Uterus (tissue), 4 donors: ENCODE measurements around the gene RBM38. TPM values are rescaled to one million over a fixed set of nuclear protein-coding genes. Genes with fewer than 3 reads are reported as not detected.

Experiments used
- DNase-seq, 2 donors: peaks; one replicate each; pipeline ENCODE4 v3.0.0-alpha.2; 2019 to 2020
- H3K27ac ChIP-seq, 2 donors: fragments of 200-600 bp; sonication (generic); 1 replicate in 1 of 2; 2 replicates in 1 of 2; pipeline ENCODE4 v1.5.1; 2016 to 2018
- H3K27me3 ChIP-seq, 2 donors: fragments of 200-600 bp; sonication (generic); one replicate each; pipeline ENCODE4 v1.5.1; 2018 to 2019; ENCODE audit warnings: control low read depth in 1 of 2
- H3K36me3 ChIP-seq, 2 donors: fragments of 200-600 bp; sonication (generic); one replicate each; pipeline ENCODE4 v1.5.1; 2019; ENCODE audit warnings: control low read depth in 1 of 2
- H3K4me1 ChIP-seq, 2 donors: fragments of 200-600 bp; sonication (generic); one replicate each; pipeline ENCODE4 v1.5.1; 2018 to 2019; ENCODE audit warnings: control low read depth in 1 of 2
- H3K4me3 ChIP-seq, 2 donors: fragments of 200-600 bp; sonication (generic); 1 replicate in 1 of 2; 2 replicates in 1 of 2; pipeline ENCODE4 v1.5.1; 2018 to 2019; ENCODE audit warnings: mild to moderate bottlenecking in 1 of 2
- H3K9me3 ChIP-seq, 2 donors: fragments of 200-600 bp; sonication (generic); one replicate each; pipeline ENCODE4 v1.5.1; 2019; ENCODE audit warnings: control low read depth in 1 of 2
- POLR2A ChIP-seq, 2 donors: fragments of 450-650 bp; IDR thresholded peaks; one replicate each; pipeline ENCODE4 v1.6.1; 2016; ENCODE audit warnings: antibody characterized with exemption in 2 of 2, mild to moderate bottlenecking in 1 of 2, moderate library complexity in 1 of 2
- intact Hi-C: fragments of 100-400 bp; cut with DNase I; formaldehyde crosslinking; loops from one replicate; pipeline ENCODE4 v1.15.1; 2023; ENCODE audit warnings: low total_unique reads
- total RNA-seq, 4 donors: library from RNA; depleted of rRNA in 3 of 4; stranded (reverse); fragments of >200 nt in 3 of 4; gene quantifications; one replicate each; pipeline versions ENCODE4 v1.1.0 to v1.2.4, GENCODE V29; 2014 to 2023
- TF ChIP-seq, protein P1 (sequence below), 4 experiments: fragments of 200-600 bp in 2 of 4; fragments of 450-650 bp in 2 of 4; sonication (generic) in 2 of 4; IDR thresholded peaks; one replicate each; pipeline ENCODE4 v1.5.1; 2016 to 2019; ENCODE audit warnings: antibody characterized with exemption in 4 of 4, mild to moderate bottlenecking in 2 of 4, moderate library complexity in 1 of 4
- donor health status: DM: yes; HTN: yes; CAD: no.

RBM38 gene
- total RNA-seq, 4 donors from 2014 or later = 1.2 to 48.6 (median 8.8) TPM

DNA sequence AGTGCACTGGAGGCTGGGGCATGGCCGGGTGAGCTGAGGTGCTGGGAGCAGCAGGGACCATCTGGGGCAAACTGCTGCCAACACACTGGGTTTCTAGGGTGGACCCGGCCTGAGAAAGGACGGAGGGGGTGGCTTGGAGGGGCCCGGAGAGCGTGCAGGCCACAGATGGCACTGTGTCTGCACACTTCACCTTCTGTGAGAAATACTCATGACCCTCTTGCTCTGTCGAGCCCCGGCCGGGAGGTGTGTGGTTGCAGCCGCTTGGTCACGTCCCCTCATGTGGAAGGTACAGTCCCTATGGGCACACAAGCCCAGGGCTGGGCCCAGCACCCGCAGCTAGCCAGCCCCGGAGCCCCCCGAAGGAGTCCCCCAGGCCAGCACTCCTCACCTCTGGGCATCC, 59.7 kb downstream of the RBM38 start:
- no peak overlapping the region for H3K4me3 ChIP-seq
- no peaks in the 10 kb centered on the region for H3K9me3 ChIP-seq
- no peaks in the 10 kb centered on the region for H3K4me1 ChIP-seq
- intact Hi-C loops = no loop called here
- DNase-seq = no peak
- H3K36me3 ChIP-seq = no peaks in the 10 kb centered on the region
- no peaks in the 10 kb centered on the region for H3K27me3 ChIP-seq
- no peak overlapping the region for H3K27ac ChIP-seq
- TF ChIP-seq POLR2A (IDR thresholded peaks at IDR 0.05) = no peak
- TF ChIP-seq, protein P1, sequence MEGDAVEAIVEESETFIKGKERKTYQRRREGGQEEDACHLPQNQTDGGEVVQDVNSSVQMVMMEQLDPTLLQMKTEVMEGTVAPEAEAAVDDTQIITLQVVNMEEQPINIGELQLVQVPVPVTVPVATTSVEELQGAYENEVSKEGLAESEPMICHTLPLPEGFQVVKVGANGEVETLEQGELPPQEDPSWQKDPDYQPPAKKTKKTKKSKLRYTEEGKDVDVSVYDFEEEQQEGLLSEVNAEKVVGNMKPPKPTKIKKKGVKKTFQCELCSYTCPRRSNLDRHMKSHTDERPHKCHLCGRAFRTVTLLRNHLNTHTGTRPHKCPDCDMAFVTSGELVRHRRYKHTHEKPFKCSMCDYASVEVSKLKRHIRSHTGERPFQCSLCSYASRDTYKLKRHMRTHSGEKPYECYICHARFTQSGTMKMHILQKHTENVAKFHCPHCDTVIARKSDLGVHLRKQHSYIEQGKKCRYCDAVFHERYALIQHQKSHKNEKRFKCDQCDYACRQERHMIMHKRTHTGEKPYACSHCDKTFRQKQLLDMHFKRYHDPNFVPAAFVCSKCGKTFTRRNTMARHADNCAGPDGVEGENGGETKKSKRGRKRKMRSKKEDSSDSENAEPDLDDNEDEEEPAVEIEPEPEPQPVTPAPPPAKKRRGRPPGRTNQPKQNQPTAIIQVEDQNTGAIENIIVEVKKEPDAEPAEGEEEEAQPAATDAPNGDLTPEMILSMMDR (IDR thresholded peaks at IDR 0.05) = no peak

DNA sequence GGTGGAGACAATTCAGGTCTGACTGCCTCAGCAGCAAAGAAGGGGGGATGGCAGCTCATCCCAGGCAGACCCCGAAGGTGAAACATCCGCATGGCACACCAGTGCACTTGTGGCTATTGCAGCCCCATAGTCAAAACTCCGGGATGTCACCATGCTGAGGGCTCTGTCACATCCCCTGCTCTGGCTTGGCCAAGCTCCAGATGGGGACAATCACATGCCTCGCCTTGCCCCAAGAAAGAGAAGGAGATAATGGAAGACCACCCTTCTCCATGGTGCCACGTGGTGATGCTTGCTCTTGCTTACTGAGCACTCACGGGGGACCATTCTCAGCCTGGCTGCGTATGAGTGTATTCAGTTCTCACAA, 60.2 kb downstream of the RBM38 start:
- Histone ChIP-seq H3K27me3 (no peaks in the 10 kb centered on the region), H3K4me1 (no peaks in the 10 kb centered on the region), H3K4me3 (no peak overlapping the region), H3K9me3 (no peaks in the 10 kb centered on the region), H3K36me3 (no peaks in the 10 kb centered on the region), H3K27ac (no peak overlapping the region)
- TF ChIP-seq, protein P1 (IDR thresholded peaks at IDR 0.05) = no peak
- no peak for TF ChIP-seq POLR2A (IDR thresholded peaks at IDR 0.05)
- intact Hi-C loops = no loop called here
- DNase-seq = no peak

DNA sequence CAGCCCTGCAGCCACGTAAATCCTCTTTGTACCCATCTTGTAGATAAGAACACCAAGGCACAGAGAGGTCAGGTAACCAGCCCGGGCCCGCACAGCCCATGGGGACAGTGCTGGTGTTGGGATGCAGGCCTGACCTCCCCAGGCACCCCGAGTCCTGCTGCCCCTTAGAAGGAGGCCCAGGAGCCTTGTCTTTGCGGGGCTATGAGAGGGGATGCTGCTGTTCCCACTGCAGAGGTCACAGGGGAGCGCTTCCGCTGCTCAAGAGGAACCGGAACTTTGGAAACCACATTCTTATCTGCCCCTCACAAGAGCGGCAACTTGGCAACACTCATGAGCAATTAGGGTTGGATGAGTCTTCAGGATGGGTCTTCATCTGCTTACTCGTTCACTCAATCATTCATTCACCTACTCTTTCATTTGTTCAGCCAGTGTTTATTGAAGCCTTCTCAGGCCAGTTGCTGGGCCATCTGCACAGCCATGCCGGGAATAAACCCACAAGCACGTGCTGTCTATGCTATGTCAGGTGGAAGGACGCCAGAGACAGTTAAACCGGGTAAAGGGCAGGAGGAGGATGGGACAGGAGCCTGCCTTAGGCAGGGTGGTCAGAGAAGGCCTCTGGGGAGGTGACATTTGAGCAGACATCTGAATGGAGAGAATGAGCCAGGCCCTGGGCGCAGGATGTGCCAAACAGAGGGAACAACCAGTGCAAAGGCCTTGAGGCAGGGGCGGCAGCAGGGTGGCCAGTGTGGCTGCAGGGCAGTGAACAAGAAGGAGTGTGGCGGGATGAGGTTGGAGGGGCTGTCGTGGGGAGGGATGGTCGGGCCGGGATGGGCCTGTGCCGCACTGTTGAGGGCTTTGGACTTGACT, 60.8 kb downstream of the RBM38 start:
- intact Hi-C loops = no loop called here
- H3K4me3 ChIP-seq = no peak overlapping the region
- H3K9me3 ChIP-seq = no peaks in the 10 kb centered on the region
- DNase-seq = no peak
- TF ChIP-seq, protein P1 (IDR thresholded peaks at IDR 0.05) = no peak
- TF ChIP-seq POLR2A (IDR thresholded peaks at IDR 0.05) = no peak
- H3K27me3 ChIP-seq = no peaks in the 10 kb centered on the region
- no peaks in the 10 kb centered on the region for H3K4me1 ChIP-seq
- no peak overlapping the region for H3K27ac ChIP-seq
- H3K36me3 ChIP-seq = no peaks in the 10 kb centered on the region

DNA sequence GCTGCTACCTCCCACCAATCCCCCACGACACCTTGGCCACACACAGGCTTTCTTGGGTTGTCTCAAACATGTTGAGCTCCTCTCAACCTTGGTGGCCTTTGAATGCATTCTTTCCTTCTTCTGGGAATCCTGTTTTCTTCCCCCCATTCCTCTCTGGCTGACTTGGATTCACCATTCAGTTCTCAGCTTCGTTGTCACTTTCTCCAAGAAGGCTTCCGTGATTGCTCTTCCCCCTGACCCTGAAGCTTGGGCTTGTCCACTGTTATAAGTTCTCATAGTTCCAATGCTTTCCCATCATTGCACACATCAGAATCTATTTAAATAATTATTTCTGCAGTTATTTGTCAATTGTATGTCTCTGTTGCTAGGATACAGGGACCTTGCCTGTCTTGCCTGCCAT, 64.2 kb downstream of the RBM38 start:
- no peaks in the 10 kb centered on the region for H3K4me1 ChIP-seq
- H3K27me3 ChIP-seq = no peaks in the 10 kb centered on the region
- TF ChIP-seq, protein P1 (IDR thresholded peaks at IDR 0.05) = no peak
- TF ChIP-seq POLR2A (IDR thresholded peaks at IDR 0.05) = no peak
- H3K9me3 ChIP-seq = no peaks in the 10 kb centered on the region
- intact Hi-C loops = no loop called here
- no peak for DNase-seq
- no peak overlapping the region for H3K4me3 ChIP-seq
- H3K27ac ChIP-seq = no peak overlapping the region
- H3K36me3 ChIP-seq = no peaks in the 10 kb centered on the region

DNA sequence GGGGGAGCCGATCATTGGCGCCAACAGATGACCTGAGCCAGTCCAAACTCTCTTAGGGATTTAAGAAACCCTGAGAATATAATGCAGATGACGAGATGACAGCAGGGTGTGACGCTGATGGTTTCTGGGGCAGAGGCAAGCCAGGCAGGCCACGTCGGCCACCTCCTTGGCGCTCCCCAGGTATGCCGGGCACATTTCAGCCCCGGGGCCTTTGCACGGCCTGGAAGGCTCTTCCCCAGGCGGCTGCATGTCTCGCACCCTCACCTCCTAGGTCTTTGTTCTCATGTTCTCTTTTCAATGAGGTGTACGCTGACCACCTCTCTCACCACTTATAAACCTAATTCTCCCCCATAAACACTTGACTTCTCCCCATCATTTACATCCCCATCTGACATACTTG, 64.9 kb downstream of the RBM38 start:
- intact Hi-C loops = no loop called here
- Histone ChIP-seq H3K36me3 (no peaks in the 10 kb centered on the region), H3K27ac (no peak overlapping the region), H3K9me3 (no peaks in the 10 kb centered on the region), H3K27me3 (no peaks in the 10 kb centered on the region), H3K4me3 (no peak overlapping the region), H3K4me1 (no peaks in the 10 kb centered on the region)
- no peak for TF ChIP-seq POLR2A (IDR thresholded peaks at IDR 0.05)
- TF ChIP-seq, protein P1 (IDR thresholded peaks at IDR 0.05) = no peak
- no peak for DNase-seq
